ENCODE measurements around the gene CGB8.

CGB8 gene

GRCh38 chr19:49064768-49065611 is 16.1 kb upstream of the CGB8 start, which contains the start of gene NTF4:
TSS of gene NTF4 (minus strand) at chr19:49064818. CDS start at chr19:49061997, 2,821 bp downstream.
- no peak for DNase-seq (ENCODE audit: extremely low read depth, low read depth)
- H3K4me3 ChIP-seq (replicated peaks; ENCODE audit: low read depth, low read length) = no peak within 1 kb of the TSS
- TF ChIP-seq CTCF (IDR thresholded peaks at IDR 0.05; ENCODE audit: low read depth, low read length, missing control alignments) = no peak

GRCh38 chr19:49064029-49064629 is 15.2 kb upstream of the CGB8 start:
- no peak for DNase-seq (ENCODE audit: extremely low read depth, low read depth)
- no peak overlapping the region for H3K4me3 ChIP-seq (replicated peaks; ENCODE audit: low read depth, low read length)
- TF ChIP-seq CTCF (IDR thresholded peaks at IDR 0.05; ENCODE audit: low read depth, low read length, missing control alignments) = no peak

- H3K4me3 ChIP-seq (replicated peaks; ENCODE audit: low read depth, low read length) = no peak overlapping the region
- DNase-seq (ENCODE audit: extremely low read depth, low read depth) = no peak
Observed at GRCh38 chr19:49061445-49061844, 12.5 kb upstream of the CGB8 start.

GRCh38 chr19:49061000-49061399 is 12.1 kb upstream of the CGB8 start:
- no peak for DNase-seq (ENCODE audit: extremely low read depth, low read depth)
- H3K4me3 ChIP-seq (replicated peaks; ENCODE audit: low read depth, low read length) = no peak overlapping the region
- no peak for TF ChIP-seq CTCF (IDR thresholded peaks at IDR 0.05; ENCODE audit: low read depth, low read length, missing control alignments)

More at GRCh38 chr19:49061445-49061844, 12.5 kb upstream of the CGB8 start:
- TF ChIP-seq CTCF (IDR thresholded peaks at IDR 0.05; ENCODE audit: low read depth, low read length, missing control alignments) = no peak

GRCh38 chr19:49059053-49059452 is 10.1 kb upstream of the CGB8 start:
- no peak for DNase-seq (ENCODE audit: extremely low read depth, low read depth)
- H3K4me3 ChIP-seq (replicated peaks; ENCODE audit: low read depth, low read length) = no peak overlapping the region
- no peak for TF ChIP-seq CTCF (IDR thresholded peaks at IDR 0.05; ENCODE audit: low read depth, low read length, missing control alignments)

GRCh38 chr19:49058562-49058961 is 9.7 kb upstream of the CGB8 start:
- H3K4me3 ChIP-seq (replicated peaks; ENCODE audit: low read depth, low read length) = no peak overlapping the region
- no peak for TF ChIP-seq CTCF (IDR thresholded peaks at IDR 0.05; ENCODE audit: low read depth, low read length, missing control alignments)
- DNase-seq (ENCODE audit: extremely low read depth, low read depth) = no peak
